DMS 273 (cell line): ENCODE results near the gene UBASH3A.
"Not testable (repeated sequence)": the region's sequence is repeated elsewhere in the genome, so short reads cannot be mapped to it uniquely, and the experiment has no call there.

Source experiments
- DNase-seq: peaks from one replicate; lab custom pipeline; 2025; ENCODE audit not compliant: unreplicated experiment; lab: John Stamatoyannopoulos, UW

Gene UBASH3A

DNA sequence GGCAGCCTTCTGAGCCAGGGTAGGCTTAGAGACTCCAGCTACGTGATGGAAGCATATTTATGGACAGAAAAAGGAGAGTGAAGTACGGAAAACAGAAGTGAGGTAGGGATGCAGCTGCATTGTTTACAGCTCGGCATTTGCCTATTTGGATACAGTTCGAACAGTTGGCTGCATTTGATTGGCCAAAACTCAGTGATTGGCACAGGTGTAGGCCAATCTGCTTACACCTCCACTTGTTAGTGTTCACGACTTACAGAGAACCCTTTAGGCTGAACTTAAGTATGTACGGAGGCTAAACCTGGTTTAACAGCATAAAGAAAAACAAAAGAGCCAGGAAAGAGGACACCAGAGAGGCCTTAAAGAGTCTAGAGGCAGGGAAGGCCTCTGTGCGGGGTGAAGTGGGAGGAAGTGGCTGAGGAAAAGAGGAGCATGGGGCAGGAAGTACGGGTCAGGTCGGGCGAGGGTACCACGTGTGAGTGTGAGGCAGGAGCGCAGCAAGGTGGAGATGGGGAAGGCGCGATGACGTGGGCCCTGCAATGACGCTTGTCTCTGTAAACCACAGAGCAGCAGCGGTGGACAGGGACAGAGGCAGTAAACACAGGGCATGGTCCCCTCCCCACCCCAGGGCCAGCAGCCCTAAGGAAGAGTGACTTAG lies 60.3 kb downstream of the UBASH3A start:
- peak; percentile 52 for DNase-seq

DNA sequence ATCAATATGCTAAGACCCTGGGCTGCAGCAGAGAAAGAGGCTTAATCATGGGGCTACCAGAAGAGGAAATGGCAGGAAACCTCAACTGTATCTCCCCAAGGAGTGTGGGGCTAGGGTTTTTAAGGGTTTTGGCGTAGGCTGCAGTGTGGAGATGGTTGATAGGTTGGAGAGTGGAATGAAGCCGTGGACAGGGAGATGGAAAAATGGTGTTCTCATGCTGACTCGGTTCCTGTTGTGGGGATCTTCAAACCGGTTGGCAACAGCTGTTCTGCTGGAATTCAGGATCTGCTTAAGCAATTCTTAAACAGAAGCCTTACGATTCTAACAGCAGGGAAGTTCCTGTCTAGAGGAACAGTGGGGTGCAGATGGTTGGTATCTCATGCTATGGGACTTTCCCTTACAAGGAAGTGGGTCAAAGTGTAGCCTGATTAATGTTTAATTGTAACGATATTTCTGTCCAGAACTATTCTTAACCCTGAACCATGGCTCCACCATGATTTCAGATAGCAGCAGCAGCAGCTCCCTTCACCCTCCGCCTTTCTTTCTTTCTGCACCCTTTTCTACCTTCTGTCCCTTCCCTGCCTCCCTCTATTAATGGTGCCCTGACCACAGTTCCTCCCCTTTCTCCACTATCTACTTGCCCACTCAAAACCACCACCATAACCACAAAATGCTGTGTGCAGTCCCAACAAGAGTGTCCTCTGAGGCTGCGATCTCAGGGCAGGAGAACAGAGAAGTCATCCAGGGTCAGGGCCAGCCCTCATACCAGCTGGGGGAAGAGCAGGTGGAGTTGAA lies 61.5 kb downstream of the UBASH3A start:
- DNase-seq: peak; percentile 13

DNA sequence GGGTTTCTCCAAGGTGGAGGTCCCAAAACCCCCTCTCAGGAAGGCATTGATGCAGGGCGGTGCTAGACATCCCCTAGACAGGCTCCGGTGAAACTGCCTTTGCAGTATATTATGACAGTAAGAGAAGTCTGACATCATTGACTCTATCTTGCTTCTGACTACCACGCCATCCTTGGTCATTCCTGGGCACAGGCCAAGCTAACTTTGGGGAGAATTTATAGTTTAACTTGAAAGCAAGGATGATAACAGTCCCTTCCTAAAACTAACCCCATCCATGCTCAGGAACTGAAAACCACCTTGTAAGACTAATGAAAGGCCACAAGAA lies 62.1 kb downstream of the UBASH3A start:
- no peak for DNase-seq

- no peak for DNase-seq
These were observed 63.0 kb downstream of the UBASH3A start for GRCh38 chr21:42466700-42467099.

DNA sequence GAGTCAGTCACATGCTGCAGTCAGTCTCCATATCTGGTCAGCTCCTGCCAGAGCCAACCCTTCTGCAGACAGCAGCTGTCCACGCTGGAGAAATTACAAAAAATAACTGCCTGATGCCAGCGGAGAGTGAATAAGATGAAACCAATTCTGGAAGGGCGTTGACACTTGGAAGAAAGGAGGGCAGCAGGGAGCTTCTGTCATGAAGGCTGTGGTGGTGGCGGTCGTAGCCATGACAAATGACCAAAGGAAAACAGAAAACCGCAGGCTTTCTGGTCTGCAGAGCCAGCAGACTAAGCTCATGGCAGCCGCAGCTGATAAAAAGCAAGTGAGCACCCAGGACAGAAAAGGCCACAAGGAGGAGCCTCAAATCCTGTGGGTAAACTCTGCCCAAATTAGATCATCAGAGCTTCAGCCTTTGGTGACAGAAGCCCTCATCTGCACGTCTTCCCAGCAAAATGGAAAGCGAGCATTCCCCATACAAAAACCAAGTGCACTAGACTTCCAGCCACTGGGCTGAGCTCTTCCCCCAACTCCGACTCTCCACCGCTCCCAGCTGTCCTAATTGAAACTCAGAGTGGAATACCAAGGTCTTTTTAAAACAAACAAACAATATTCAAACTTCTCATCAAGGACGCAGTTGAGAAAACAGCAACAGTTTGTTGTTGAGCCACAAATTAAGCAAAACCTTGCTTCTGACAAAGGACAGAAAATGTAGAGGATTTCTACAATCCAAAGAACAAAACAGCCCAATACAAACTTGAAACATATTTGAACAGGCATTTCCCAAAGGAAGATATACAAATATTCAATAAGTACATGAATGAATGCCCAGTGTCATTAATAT lies 63.7 kb downstream of the UBASH3A start:
- peak; percentile 13 for DNase-seq

GRCh38 chr21:42468491-42469131 lies 64.9 kb downstream of the UBASH3A start:
- no peak for DNase-seq

GRCh38 chr21:42469272-42469671 lies 65.6 kb downstream of the UBASH3A start:
- DNase-seq: no peak

- DNase-seq: not testable (repeated sequence)
These were observed 66.0 kb downstream of the UBASH3A start for GRCh38 chr21:42469726-42470125.

GRCh38 chr21:42471206-42471605 lies 67.5 kb downstream of the UBASH3A start:
- no peak for DNase-seq

DNA sequence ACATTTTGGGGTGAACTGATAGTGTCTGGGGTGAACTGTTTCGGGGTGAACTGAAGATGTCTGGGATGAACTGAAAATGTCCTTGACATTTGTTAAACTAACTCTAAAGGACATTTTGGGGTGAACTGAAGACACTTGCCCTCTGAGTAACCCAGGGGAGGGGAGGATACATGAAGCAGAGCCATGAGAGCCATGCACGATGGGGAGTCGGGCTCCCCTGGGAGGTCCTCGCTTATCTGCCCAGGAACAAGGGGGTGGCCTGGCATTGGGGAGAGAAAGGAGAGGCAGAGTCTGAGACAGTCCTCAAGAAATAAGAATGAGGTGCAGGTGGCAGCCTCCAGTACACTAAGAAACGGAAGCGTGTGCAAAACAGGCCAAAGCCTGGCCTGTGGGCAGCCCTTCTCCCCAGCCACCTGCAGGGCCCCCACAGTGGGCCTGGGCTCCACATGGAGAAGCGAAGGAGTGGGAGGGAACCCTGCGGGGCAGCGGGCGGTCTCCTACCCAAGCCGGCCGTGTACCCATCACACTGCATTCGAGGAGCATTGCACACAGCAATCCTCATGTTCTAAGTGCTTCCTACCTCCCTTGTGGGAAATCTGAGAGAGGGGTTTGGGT lies 68.1 kb downstream of the UBASH3A start:
- DNase-seq: no peak

- DNase-seq: no peak
These were observed 68.8 kb downstream of the UBASH3A start for GRCh38 chr21:42472521-42472920.

- DNase-seq: no peak
These were observed 69.9 kb downstream of the UBASH3A start for GRCh38 chr21:42473498-42474042.

GRCh38 chr21:42474043-42474831 lies 70.5 kb downstream of the UBASH3A start:
- DNase-seq: peak; percentile 39

DNA sequence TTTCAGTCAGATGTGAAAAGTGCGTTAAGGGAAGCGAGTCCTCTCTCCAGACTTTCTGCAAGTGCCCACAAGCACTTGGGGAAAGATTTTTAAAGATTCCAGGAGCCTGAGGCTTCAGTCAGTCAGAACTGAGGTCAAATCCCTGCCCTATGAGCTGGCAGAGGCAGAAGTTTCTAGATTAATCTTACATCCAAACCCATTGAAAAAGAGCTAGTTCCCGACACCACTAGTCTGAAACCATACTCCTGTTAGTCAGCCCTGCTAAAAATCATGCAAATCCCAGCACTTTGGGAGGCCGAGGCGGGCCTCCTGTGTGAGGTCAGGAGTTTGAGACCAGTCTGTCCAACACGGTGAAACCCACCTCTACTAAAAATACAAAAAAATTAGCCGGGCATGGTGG lies 71.3 kb downstream of the UBASH3A start:
- DNase-seq: no peak

GRCh38 chr21:42475526-42476387 lies 72.1 kb downstream of the UBASH3A start:
- DNase-seq: no peak

GRCh38 chr21:42476388-42477331 lies 73.0 kb downstream of the UBASH3A start:
- DNase-seq: no peak

DNA sequence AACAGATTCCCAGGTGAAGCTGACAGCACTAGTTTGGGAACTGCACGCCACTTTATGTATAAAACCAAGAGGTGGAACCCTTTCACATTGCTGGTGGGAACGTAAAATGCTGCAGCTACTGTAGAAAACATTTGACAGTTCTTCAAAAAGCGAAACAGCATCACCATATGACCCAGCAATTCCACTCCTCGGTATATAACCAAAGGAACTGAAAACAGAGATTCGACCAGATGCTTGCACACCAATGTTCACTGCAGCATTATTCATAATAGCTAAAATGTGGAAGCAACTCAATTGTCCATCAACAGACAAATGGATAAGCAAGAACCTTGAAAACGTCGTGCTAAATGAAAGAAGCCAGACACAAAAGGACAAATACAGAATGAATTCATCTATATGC lies 74.8 kb downstream of the UBASH3A start:
- DNase-seq: no peak

DNA sequence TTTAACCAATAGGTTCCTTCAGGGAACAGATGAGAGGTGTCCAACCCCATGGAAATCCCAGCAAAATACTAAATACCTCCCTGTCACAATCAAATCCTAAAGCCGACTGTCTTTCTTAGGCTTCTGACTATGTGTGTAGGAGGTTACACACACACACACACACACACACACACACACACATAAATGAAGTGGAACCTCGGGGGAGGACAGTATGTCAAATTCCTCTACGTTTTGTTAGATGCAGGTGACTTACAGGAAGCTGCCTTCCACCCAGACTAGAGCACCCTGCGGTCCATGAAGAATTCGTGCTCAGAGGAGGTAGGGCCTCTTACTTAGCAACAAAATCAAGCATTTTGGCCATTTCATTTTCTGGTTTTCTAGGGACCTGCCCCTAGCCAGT lies 75.9 kb downstream of the UBASH3A start:
- DNase-seq: no peak
